HepG2 (cell line): ENCODE measurements around the gene PANK4. TPM values are rescaled to one million over a fixed set of nuclear protein-coding genes. Genes with fewer than 3 reads are reported as not detected.

Experiments
- ATF3 ChIP-seq: sonication (generic); formaldehyde crosslinking; IDR thresholded peaks from 2 replicates; pipeline ENCODE4 v1.4.0; 2020; ENCODE audit warnings: missing genetic modification reagents
- NR3C1 ChIP-seq: sonication (generic); formaldehyde crosslinking; IDR thresholded peaks from 2 replicates; pipeline ENCODE4 v1.4.0; 2020; ENCODE audit warnings: missing genetic modification reagents
- RARA ChIP-seq: IDR thresholded peaks from 2 replicates; pipeline ENCODE4 v1.6.1; 2016; ENCODE audit warnings: missing genetic modification reagents, missing compliant biosample characterization
- REST ChIP-seq, 2 experiments: IDR thresholded peaks; 2 replicates each; pipeline ENCODE4 v1.6.1; 2011 to 2012; ENCODE audit warnings: low read length in 2 of 2, borderline replicate concordance in 1 of 2, low read depth in 1 of 2, mild to moderate bottlenecking in 1 of 2, moderate library complexity in 1 of 2
- SMARCE1 ChIP-seq: fragments of 450-650 bp; IDR thresholded peaks from 2 replicates; pipeline ENCODE4 v1.6.1; 2017; ENCODE audit warnings: borderline replicate concordance
- SPEN ChIP-seq: sonication (generic); formaldehyde crosslinking; IDR thresholded peaks from 2 replicates; pipeline ENCODE4 v1.5.1; 2020; ENCODE audit warnings: low read depth, mild to moderate bottlenecking, missing genetic modification reagents
- SYNCRIP ChIP-seq: fragments of 200-400 bp; formaldehyde crosslinking; IDR thresholded peaks from 2 replicates; pipeline ENCODE4 v1.6.1; 2018; ENCODE audit warnings: mild to moderate bottlenecking, low read depth, low read length; ENCODE audit not compliant: insufficient read depth
- ZBTB7A ChIP-seq: sonication (generic); formaldehyde crosslinking; IDR thresholded peaks from 2 replicates; pipeline ENCODE4 v1.8.0; 2022; ENCODE audit warnings: mild to moderate bottlenecking, missing genetic modification reagents
- ZFP36L2 ChIP-seq: sonication (generic); formaldehyde crosslinking; IDR thresholded peaks from 2 replicates; pipeline ENCODE4 v1.4.0; 2020; ENCODE audit warnings: missing genetic modification reagents
- ZFP37 ChIP-seq: sonication (generic); formaldehyde crosslinking; IDR thresholded peaks from 2 replicates; pipeline ENCODE4 v1.4.0; 2020; ENCODE audit warnings: missing genetic modification reagents, borderline replicate concordance
- ZIK1 ChIP-seq: sonication (generic); formaldehyde crosslinking; IDR thresholded peaks from 2 replicates; pipeline ENCODE4 v1.5.0; 2020; ENCODE audit warnings: mild to moderate bottlenecking, low read depth, missing genetic modification reagents, borderline replicate concordance
- ZNF343 ChIP-seq: sonication (generic); formaldehyde crosslinking; IDR thresholded peaks from 2 replicates; pipeline ENCODE4 v1.4.0; 2020; ENCODE audit warnings: mild to moderate bottlenecking, missing genetic modification reagents
- ZNF468 ChIP-seq: sonication (generic); formaldehyde crosslinking; IDR thresholded peaks from 2 replicates; pipeline ENCODE4 v1.8.0; 2022; ENCODE audit warnings: mild to moderate bottlenecking, moderate library complexity, missing genetic modification reagents
- ZNF563 ChIP-seq: sonication (generic); formaldehyde crosslinking; IDR thresholded peaks from 2 replicates; pipeline ENCODE4 v1.8.0; 2022; ENCODE audit warnings: mild to moderate bottlenecking, moderate library complexity, missing genetic modification reagents
- ZNF616 ChIP-seq: sonication (generic); formaldehyde crosslinking; IDR thresholded peaks from 2 replicates; pipeline ENCODE4 v1.5.0; 2020; ENCODE audit warnings: low read depth, mild to moderate bottlenecking, missing genetic modification reagents
- ZNF629 ChIP-seq: sonication (generic); formaldehyde crosslinking; conservative IDR thresholded peaks from 2 replicates; pipeline ENCODE4 v1.5.0; 2020; ENCODE audit warnings: missing genetic modification reagents
- ZNF737 ChIP-seq: sonication (generic); formaldehyde crosslinking; IDR thresholded peaks from 2 replicates; pipeline ENCODE4 v1.5.0; 2020; ENCODE audit warnings: missing genetic modification reagents, mild to moderate bottlenecking, borderline replicate concordance
- ZNF780A ChIP-seq: sonication (generic); formaldehyde crosslinking; IDR thresholded peaks from 2 replicates; pipeline ENCODE4 v1.8.0; 2022; ENCODE audit warnings: mild to moderate bottlenecking, missing genetic modification reagents, moderate library complexity
- ZNF891 ChIP-seq: sonication (generic); formaldehyde crosslinking; IDR thresholded peaks from 2 replicates; pipeline ENCODE4 v1.5.0; 2020; ENCODE audit warnings: mild to moderate bottlenecking, missing genetic modification reagents
- polyA plus RNA-seq, 8 experiments: library from polyadenylated mRNA; depleted of rRNA in 3 of 8; stranded (reverse) in 7 of 8; unstranded in 1 of 8; fragments of >200 nt; fragmentation: Illumina TruSeq in 4 of 8; extraction: Trizol in 4 of 8; gene quantifications; 2 replicates each; pipeline versions ENCODE4 v1.2.1 to v1.2.3, GENCODE V29; 2011 to 2016; ENCODE audit warnings: low read depth in 4 of 8, missing spikeins in 1 of 8, mixed read lengths in 1 of 8; ENCODE audit not compliant: insufficient read depth in 1 of 8
- total RNA-seq, 5 experiments: library from RNA; depleted of rRNA; stranded (reverse); fragments of >200 nt; fragmentation: Illumina TruSeq; extraction: Trizol; gene quantifications; 2 replicates each; pipeline ENCODE4 v1.2.3, GENCODE V29; 2016; ENCODE audit warnings: low read depth in 1 of 5
- TF ChIP-seq, protein P1 (sequence below): sonication (generic); formaldehyde crosslinking; IDR thresholded peaks from 2 replicates; pipeline ENCODE4 v1.4.0; 2020; ENCODE audit warnings: missing genetic modification reagents
- TF ChIP-seq, protein P2 (sequence below): sonication (generic); formaldehyde crosslinking; IDR thresholded peaks from 2 replicates; pipeline ENCODE4 v1.4.0; 2020; ENCODE audit warnings: low read depth, mild to moderate bottlenecking, missing genetic modification reagents

PANK4 gene
- total and polyA plus RNA-seq, 2 of the 13 experiments (the other 11 are each of a cell fraction or from before 2014, with no cell fraction given), result 17.4 to 19.3 TPM

GRCh38 chr1:2525920-2526823, at the start of gene PANK4 (continued):
- TF ChIP-seq, protein P1, sequence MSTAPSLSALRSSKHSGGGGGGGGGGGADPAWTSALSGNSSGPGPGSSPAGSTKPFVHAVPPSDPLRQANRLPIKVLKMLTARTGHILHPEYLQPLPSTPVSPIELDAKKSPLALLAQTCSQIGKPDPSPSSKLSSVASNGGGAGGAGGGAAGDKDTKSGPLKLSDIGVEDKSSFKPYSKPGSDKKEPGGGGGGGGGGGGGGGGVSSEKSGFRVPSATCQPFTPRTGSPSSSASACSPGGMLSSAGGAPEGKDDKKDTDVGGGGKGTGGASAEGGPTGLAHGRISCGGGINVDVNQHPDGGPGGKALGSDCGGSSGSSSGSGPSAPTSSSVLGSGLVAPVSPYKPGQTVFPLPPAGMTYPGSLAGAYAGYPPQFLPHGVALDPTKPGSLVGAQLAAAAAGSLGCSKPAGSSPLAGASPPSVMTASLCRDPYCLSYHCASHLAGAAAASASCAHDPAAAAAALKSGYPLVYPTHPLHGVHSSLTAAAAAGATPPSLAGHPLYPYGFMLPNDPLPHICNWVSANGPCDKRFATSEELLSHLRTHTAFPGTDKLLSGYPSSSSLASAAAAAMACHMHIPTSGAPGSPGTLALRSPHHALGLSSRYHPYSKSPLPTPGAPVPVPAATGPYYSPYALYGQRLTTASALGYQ (CRISPR knock-in tag), result no peak
- TF ChIP-seq ATF3 (CRISPR knock-in tag) (no peak), ZNF343 (CRISPR knock-in tag) (no peak), ZFP36L2 (CRISPR knock-in tag) (no peak), ZFP37 (no peak), ZNF563 (no peak), ZNF891 (no peak; the same call in 1 of the 2 replicates), RARA (CRISPR knock-in tag) (no peak), ZNF780A (0 out of 2 replicates have a peak, but pooled peaks have one; percentile 29), ZNF468 (CRISPR knock-in tag) (no peak), ZBTB7A (CRISPR knock-in tag) (0 out of 2 replicates have a peak, but pooled peaks have one; percentile 2), ZNF616 (no peak), ZNF629 (CRISPR knock-in tag) (no peak), SYNCRIP (no peak), ZIK1 (CRISPR knock-in tag) (no peak), SMARCE1 (no peak), REST (IDR thresholded peaks at IDR 0.05; ENCODE audit: borderline replicate concordance in 1 of 2, low read depth in 1 of 2, low read length in 2 of 2) (no peak), NR3C1 (CRISPR knock-in tag) (no peak), SPEN (CRISPR knock-in tag) (peak; percentile 34; the same call in 1 of the 2 replicates), ZNF737 (no peak)
- TF ChIP-seq, protein P2, sequence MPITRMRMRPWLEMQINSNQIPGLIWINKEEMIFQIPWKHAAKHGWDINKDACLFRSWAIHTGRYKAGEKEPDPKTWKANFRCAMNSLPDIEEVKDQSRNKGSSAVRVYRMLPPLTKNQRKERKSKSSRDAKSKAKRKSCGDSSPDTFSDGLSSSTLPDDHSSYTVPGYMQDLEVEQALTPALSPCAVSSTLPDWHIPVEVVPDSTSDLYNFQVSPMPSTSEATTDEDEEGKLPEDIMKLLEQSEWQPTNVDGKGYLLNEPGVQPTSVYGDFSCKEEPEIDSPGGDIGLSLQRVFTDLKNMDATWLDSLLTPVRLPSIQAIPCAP (CRISPR knock-in tag), result no peak
